ENCODE data around the gene DXO.

DNA sequence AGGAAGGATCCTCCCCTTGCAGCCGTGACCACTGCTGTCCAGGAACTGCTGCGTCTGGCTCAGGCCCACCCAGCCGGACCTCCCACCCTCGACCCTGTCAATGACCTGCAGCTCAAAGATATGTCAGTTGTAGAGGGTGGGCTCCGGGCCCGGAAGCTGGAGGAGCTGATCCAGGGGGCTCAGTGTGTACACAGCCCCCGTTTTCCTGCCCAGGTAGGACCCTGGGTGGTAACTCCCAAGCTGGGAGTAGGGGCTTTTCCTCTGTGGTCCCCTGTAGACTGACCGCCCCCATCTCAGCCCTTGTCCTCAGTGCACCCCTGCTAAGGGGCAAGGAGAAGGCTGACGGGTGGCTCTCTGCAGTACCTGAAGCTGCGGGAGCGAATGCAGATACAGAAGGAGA is 3.6 kb downstream of the DXO start:
- TF ChIP-seq, protein P1, sequence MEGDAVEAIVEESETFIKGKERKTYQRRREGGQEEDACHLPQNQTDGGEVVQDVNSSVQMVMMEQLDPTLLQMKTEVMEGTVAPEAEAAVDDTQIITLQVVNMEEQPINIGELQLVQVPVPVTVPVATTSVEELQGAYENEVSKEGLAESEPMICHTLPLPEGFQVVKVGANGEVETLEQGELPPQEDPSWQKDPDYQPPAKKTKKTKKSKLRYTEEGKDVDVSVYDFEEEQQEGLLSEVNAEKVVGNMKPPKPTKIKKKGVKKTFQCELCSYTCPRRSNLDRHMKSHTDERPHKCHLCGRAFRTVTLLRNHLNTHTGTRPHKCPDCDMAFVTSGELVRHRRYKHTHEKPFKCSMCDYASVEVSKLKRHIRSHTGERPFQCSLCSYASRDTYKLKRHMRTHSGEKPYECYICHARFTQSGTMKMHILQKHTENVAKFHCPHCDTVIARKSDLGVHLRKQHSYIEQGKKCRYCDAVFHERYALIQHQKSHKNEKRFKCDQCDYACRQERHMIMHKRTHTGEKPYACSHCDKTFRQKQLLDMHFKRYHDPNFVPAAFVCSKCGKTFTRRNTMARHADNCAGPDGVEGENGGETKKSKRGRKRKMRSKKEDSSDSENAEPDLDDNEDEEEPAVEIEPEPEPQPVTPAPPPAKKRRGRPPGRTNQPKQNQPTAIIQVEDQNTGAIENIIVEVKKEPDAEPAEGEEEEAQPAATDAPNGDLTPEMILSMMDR (IDR thresholded peaks at IDR 0.05) = no peak
- TF ChIP-seq SIN3A (IDR thresholded peaks at IDR 0.05; ENCODE audit: borderline replicate concordance, insufficient read depth, low read depth, low read length) (no peak), POLR2AphosphoS5 (IDR thresholded peaks at IDR 0.05; ENCODE audit: low read depth, low read length) (no peak)
- TF ChIP-seq, protein P2, sequence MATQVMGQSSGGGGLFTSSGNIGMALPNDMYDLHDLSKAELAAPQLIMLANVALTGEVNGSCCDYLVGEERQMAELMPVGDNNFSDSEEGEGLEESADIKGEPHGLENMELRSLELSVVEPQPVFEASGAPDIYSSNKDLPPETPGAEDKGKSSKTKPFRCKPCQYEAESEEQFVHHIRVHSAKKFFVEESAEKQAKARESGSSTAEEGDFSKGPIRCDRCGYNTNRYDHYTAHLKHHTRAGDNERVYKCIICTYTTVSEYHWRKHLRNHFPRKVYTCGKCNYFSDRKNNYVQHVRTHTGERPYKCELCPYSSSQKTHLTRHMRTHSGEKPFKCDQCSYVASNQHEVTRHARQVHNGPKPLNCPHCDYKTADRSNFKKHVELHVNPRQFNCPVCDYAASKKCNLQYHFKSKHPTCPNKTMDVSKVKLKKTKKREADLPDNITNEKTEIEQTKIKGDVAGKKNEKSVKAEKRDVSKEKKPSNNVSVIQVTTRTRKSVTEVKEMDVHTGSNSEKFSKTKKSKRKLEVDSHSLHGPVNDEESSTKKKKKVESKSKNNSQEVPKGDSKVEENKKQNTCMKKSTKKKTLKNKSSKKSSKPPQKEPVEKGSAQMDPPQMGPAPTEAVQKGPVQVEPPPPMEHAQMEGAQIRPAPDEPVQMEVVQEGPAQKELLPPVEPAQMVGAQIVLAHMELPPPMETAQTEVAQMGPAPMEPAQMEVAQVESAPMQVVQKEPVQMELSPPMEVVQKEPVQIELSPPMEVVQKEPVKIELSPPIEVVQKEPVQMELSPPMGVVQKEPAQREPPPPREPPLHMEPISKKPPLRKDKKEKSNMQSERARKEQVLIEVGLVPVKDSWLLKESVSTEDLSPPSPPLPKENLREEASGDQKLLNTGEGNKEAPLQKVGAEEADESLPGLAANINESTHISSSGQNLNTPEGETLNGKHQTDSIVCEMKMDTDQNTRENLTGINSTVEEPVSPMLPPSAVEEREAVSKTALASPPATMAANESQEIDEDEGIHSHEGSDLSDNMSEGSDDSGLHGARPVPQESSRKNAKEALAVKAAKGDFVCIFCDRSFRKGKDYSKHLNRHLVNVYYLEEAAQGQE (IDR thresholded peaks at IDR 0.05; ENCODE audit: insufficient read depth in 1 of 2, low read depth in 2 of 2, low read length in 1 of 2) = no peak
